Chondrocyte (in vitro differentiated cells): ENCODE data around the gene ARAP1. TPM values are rescaled to one million over a fixed set of nuclear protein-coding genes. Genes with fewer than 3 reads are reported as not detected.

Experiments
- DNase-seq: peaks from one replicate; pipeline ENCODE4 v3.0.0; 2021; ENCODE audit warnings: mixed read lengths, low spot score
- H3K27ac Mint-ChIP-seq: one replicate; pipeline ENCODE4 v1.8.0; 2021; ENCODE audit warnings: mild to moderate bottlenecking, moderate library complexity, mixed read lengths; ENCODE audit not compliant: unreplicated experiment
- H3K27me3 Mint-ChIP-seq: 2 replicates; pipeline ENCODE4 v1.8.0; 2021; ENCODE audit warnings: low read depth, mixed read lengths
- H3K36me3 Mint-ChIP-seq: 2 replicates; pipeline ENCODE4 v1.8.0; 2021; ENCODE audit warnings: low read depth, mixed read lengths
- H3K4me1 Mint-ChIP-seq: 2 replicates; pipeline ENCODE4 v1.8.0; 2021; ENCODE audit warnings: low read depth, mild to moderate bottlenecking, mixed read lengths
- H3K4me3 Mint-ChIP-seq: one replicate; pipeline ENCODE4 v1.8.0; 2021; ENCODE audit warnings: mild to moderate bottlenecking, moderate library complexity, mixed read lengths; ENCODE audit not compliant: unreplicated experiment
- H3K9me3 Mint-ChIP-seq: 2 replicates; pipeline ENCODE4 v1.8.0; 2021; ENCODE audit warnings: low read depth, mixed read lengths
- total RNA-seq: library from RNA; stranded (reverse); gene quantifications from 3 replicates; pipeline ENCODE4 v1.2.1, GENCODE V29; 2021
- TF ChIP-seq, protein P1 (sequence below): fragments of 200-600 bp; sonication (generic); IDR thresholded peaks from 2 replicates; pipeline ENCODE4 v1.5.0; 2021; ENCODE audit warnings: antibody characterized with exemption, mild to moderate bottlenecking, moderate library complexity

The ARAP1 gene
- total RNA-seq, 1 donor from 2014 or later = 45.3 TPM

DNA sequence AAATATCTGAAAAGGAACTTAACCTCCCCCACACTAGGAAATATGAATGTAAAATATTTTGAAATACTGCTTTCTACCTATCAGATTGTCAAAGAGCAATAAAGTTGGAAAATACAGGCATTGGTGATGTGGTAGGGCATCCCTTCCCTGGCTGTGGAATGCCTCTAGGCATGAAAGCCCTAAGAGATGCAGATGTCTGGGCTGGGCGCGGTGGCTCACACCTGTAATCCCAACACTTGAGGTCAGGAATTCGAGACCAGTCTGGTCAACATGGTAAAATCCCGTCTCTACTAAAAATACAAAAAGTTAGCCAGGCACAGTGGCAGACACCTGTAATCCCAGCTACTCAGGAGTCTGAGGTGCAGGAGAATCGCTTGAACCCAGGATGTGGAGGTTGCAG, 22.0 kb downstream of the ARAP1 start:
- Mint-ChIP-seq H3K27ac (no peak overlapping the region), H3K9me3 (peaks cover 5% of the 10 kb centered on the region), H3K4me3 (no peak overlapping the region), H3K36me3 (peaks cover 8% of the 10 kb centered on the region), H3K4me1 (peaks cover 6% of the 10 kb centered on the region), H3K27me3 (no peaks in the 10 kb centered on the region)
- TF ChIP-seq, protein P1, sequence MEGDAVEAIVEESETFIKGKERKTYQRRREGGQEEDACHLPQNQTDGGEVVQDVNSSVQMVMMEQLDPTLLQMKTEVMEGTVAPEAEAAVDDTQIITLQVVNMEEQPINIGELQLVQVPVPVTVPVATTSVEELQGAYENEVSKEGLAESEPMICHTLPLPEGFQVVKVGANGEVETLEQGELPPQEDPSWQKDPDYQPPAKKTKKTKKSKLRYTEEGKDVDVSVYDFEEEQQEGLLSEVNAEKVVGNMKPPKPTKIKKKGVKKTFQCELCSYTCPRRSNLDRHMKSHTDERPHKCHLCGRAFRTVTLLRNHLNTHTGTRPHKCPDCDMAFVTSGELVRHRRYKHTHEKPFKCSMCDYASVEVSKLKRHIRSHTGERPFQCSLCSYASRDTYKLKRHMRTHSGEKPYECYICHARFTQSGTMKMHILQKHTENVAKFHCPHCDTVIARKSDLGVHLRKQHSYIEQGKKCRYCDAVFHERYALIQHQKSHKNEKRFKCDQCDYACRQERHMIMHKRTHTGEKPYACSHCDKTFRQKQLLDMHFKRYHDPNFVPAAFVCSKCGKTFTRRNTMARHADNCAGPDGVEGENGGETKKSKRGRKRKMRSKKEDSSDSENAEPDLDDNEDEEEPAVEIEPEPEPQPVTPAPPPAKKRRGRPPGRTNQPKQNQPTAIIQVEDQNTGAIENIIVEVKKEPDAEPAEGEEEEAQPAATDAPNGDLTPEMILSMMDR = no peak
- DNase-seq = no peak

DNA sequence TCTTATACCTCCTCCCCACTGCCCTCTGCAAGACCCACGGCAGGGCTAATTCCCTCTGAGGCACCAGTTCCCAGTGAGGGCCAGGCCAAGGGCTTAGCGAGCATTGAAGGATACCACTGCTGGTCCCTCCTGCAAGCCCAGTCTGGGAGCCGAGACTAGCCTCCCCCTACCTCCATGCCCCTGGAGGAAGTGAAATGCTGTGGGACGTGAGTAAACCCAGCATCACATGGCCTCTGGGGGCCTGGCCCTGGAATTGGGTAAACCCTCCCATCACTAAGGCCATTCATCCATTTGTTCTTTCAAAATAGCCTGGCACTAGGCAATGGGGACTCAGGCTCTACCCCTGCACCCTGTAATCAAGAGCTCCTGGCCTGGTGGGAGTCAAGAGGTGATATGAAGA, 24.7 kb downstream of the ARAP1 start:
- Mint-ChIP-seq H3K9me3 (peaks cover 5% of the 10 kb centered on the region), H3K27ac (no peak overlapping the region), H3K36me3 (peaks cover 8% of the 10 kb centered on the region), H3K4me1 (peaks cover 15% of the 10 kb centered on the region), H3K27me3 (no peaks in the 10 kb centered on the region), H3K4me3 (no peak overlapping the region)
- TF ChIP-seq, protein P1 = no peak
- no peak for DNase-seq

DNA sequence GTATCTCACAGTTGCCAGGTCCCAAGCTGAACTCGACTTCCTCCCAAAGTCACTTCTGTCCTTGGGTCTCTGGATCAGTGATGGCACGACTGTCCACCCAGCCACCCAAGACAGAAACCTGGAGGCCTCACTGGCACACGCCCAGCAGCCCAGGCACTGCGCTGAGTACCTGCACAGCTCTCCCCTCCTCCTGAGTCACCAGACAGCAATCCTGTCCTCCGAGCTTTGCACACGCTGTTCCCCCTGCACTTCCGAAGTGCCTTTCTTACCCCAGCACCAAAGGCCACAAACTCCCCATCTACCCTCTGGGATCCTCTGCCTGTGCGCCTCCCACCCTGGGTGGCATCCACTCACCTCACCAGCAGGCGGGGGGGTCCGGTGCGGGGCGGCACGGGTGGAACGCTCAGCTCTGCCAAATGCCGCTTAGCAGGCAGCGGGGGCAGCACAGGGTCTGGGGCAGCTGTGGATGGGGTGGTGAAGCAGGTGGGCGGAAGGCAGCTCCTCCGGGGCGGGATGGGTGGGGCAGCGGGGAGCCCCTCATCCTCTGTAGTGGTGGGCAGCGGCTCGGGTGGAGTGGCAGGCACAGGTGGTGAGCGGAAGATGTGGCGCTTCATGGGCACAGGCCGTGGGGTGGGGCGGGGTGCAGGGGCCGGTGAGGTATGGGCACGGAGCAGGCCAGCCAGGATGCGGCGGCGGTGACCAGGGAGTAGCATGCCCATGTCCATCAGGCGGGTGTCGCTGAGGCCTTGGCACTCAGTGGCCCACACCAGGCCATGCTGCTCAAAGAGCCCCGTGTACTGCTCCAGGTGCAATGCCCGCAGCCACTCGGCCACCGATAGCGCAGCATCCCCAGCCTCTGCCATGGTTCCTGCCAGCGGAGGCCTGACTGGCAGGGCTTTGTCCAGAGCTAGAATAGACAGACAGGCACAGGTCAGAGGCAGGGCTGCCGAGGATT, 25.7 kb downstream of the ARAP1 start:
- Mint-ChIP-seq H3K27ac (no peak overlapping the region), H3K36me3 (peaks cover 7% of the 10 kb centered on the region), H3K9me3 (peaks cover 5% of the 10 kb centered on the region), H3K4me3 (no peak overlapping the region), H3K4me1 (peaks cover 25% of the 10 kb centered on the region), H3K27me3 (no peaks in the 10 kb centered on the region)
- TF ChIP-seq, protein P1 = no peak
- DNase-seq = no peak

DNA sequence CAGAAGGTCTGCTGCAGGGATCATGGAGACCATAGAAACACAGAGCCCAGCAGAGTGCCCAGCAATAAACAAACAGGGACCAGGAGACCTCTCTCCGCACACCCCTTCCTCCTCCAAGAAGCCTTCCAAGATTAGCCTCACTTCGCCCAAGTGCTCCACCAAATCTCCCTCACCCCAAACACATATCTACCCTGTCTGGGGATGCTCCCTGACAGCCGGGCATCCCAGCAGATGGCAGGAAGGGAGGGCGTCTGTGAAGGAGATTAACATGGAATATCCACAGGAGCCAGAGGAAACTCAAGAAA, 26.5 kb downstream of the ARAP1 start:
- TF ChIP-seq, protein P1 = no peak
- peaks cover 3% of the 10 kb centered on the region for H3K36me3 Mint-ChIP-seq
- H3K4me1 Mint-ChIP-seq = peaks cover 33% of the 10 kb centered on the region
- no peaks in the 10 kb centered on the region for H3K27me3 Mint-ChIP-seq
- no peak overlapping the region for H3K27ac Mint-ChIP-seq
- peaks cover 2% of the 10 kb centered on the region for H3K9me3 Mint-ChIP-seq
- H3K4me3 Mint-ChIP-seq = no peak overlapping the region
- no peak for DNase-seq

DNA sequence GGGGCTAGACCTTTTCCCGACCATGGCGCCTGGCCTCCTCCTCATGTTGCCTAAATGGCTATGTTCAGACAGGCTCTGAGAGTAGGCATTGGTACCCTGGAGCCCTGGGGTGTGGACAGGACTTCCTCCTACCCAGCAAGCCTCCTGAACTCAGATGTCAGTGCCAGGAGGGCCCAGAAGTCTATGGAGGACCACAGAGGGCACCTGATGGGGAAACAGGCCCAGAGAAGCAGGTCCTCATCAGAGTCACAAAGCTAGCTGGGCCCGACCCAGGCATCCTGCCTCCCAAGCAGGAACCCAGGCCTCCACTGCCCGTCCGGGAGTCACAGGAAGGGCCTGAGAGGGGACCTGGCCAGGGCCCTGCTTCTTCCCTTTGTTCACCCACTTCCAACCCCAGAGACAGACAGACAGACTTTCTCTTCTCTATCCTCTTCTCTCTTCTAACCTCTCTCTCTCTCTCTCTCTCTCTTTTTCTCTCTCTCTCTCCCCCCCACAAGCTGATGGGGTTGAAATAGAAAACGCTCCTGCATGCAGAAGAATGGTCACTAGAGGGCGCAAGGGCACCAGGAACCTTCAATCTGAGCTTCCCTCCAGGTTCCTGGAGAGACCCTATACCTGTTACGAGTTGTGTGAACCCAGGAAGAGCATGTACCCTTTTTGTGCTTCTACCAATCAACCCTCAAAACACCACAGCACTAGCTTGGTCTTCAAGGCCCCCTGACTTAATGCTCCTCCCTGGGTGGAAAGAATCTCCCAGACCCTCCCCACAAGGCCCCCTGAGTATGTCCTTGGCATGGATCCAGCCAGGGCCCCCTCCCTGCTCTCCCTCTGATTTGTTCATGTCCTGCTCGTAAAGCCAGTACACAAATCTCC, 27.1 kb downstream of the ARAP1 start:
- H3K27ac Mint-ChIP-seq = no peak overlapping the region

More for the DNA sequence above, 27.1 kb downstream of the ARAP1 start:
- Mint-ChIP-seq H3K9me3 (peaks cover 2% of the 10 kb centered on the region), H3K4me1 (peaks cover 39% of the 10 kb centered on the region), H3K36me3 (peaks cover 3% of the 10 kb centered on the region), H3K27me3 (no peaks in the 10 kb centered on the region), H3K4me3 (no peak overlapping the region)
- TF ChIP-seq, protein P1 = peak; percentile 97
- no peak for DNase-seq
